Brain microvascular endothelial cell (primary cell): ENCODE data around the gene FGFBP2.

ENCODE experiments used
- DNase-seq: peaks from one replicate; pipeline ENCODE4 v3.0.0-alpha.2; 2020
- H3K27ac ChIP-seq: fragments of 250-450 bp; sonication (Bioruptor Pico); 2 replicates; pipeline ENCODE4 v1.5.1; 2020; ENCODE audit warnings: mild to moderate bottlenecking, moderate library complexity
- H3K27me3 ChIP-seq: fragments of 250-450 bp; sonication (Bioruptor Pico); replicated peaks from 2 replicates; pipeline ENCODE4 v1.5.1; 2020; ENCODE audit warnings: mild to moderate bottlenecking
- H3K36me3 ChIP-seq: fragments of 250-450 bp; sonication (Bioruptor Pico); replicated peaks from 2 replicates; pipeline ENCODE4 v1.5.1; 2020; ENCODE audit warnings: mild to moderate bottlenecking
- H3K4me3 ChIP-seq: 2 replicates; pipeline ENCODE4 v1.5.1; 2011; ENCODE audit warnings: low read depth, mild to moderate bottlenecking, control low read depth, low read length, moderate library complexity
- CTCF ChIP-seq: IDR thresholded peaks from 2 replicates; pipeline ENCODE4 v1.5.1; 2011; ENCODE audit warnings: low read depth, mild to moderate bottlenecking, moderate library complexity, low read length, control low read depth, inconsistent platforms; ENCODE audit errors: missing control alignments
- in situ Hi-C: cut with HindIII; loops from 2 replicates; pipeline ENCODE4 v1.10.0; 2017; ENCODE audit warnings: low sequenced_read_pairs, low pct_ligation_motif_present

Gene FGFBP2

GRCh38 chr4:16005676-16006075 lies 42.7 kb upstream of the FGFBP2 start:
- H3K4me3 ChIP-seq, result no peak overlapping the region
- peaks cover 2% of the 10 kb centered on the region for H3K27me3 ChIP-seq
- DNase-seq, result no peak
- no peak overlapping the region for H3K27ac ChIP-seq
- in situ Hi-C loops, result no loop called here
- H3K36me3 ChIP-seq, result no peaks in the 10 kb centered on the region
- TF ChIP-seq CTCF, result no peak

- peaks cover 2% of the 10 kb centered on the region for H3K27me3 ChIP-seq
- no peak overlapping the region for H3K27ac ChIP-seq
- in situ Hi-C loops, result no loop called here
- DNase-seq, result peak; percentile 77
- H3K4me3 ChIP-seq, result no peak overlapping the region
- no peaks in the 10 kb centered on the region for H3K36me3 ChIP-seq
- TF ChIP-seq CTCF, result peak; percentile 89
Observed at GRCh38 chr4:16001484-16001858, 38.5 kb upstream of the FGFBP2 start.

GRCh38 chr4:16000708-16001483 lies 37.9 kb upstream of the FGFBP2 start:
- TF ChIP-seq CTCF, result no peak
- no peak overlapping the region for H3K4me3 ChIP-seq
- in situ Hi-C loops, result no loop called here
- DNase-seq, result no peak
- H3K36me3 ChIP-seq, result no peaks in the 10 kb centered on the region
- H3K27ac ChIP-seq, result no peak overlapping the region
- peaks cover 2% of the 10 kb centered on the region for H3K27me3 ChIP-seq

GRCh38 chr4:15996773-15997172 lies 33.8 kb upstream of the FGFBP2 start:
- no peak for TF ChIP-seq CTCF
- no peak overlapping the region for H3K27ac ChIP-seq
- no peaks in the 10 kb centered on the region for H3K27me3 ChIP-seq
- H3K36me3 ChIP-seq, result no peaks in the 10 kb centered on the region
- peak; percentile 22 for DNase-seq
- in situ Hi-C loops, result no loop called here
- no peak overlapping the region for H3K4me3 ChIP-seq

- H3K27ac ChIP-seq, result no peak overlapping the region
- no peaks in the 10 kb centered on the region for H3K36me3 ChIP-seq
- in situ Hi-C loops, result no loop called here
- DNase-seq, result no peak
- H3K4me3 ChIP-seq, result no peak overlapping the region
- no peaks in the 10 kb centered on the region for H3K27me3 ChIP-seq
- TF ChIP-seq CTCF, result no peak
Observed at GRCh38 chr4:15995826-15996225, 32.9 kb upstream of the FGFBP2 start.

- no peak for DNase-seq
- no peaks in the 10 kb centered on the region for H3K27me3 ChIP-seq
- in situ Hi-C loops, result no loop called here
- no peak overlapping the region for H3K27ac ChIP-seq
- TF ChIP-seq CTCF, result no peak
- H3K4me3 ChIP-seq, result no peak overlapping the region
- H3K36me3 ChIP-seq, result no peaks in the 10 kb centered on the region
Observed at GRCh38 chr4:15992167-15992485, 29.2 kb upstream of the FGFBP2 start.
